ENCODE measurements around the gene TMPRSS15.

DNA sequence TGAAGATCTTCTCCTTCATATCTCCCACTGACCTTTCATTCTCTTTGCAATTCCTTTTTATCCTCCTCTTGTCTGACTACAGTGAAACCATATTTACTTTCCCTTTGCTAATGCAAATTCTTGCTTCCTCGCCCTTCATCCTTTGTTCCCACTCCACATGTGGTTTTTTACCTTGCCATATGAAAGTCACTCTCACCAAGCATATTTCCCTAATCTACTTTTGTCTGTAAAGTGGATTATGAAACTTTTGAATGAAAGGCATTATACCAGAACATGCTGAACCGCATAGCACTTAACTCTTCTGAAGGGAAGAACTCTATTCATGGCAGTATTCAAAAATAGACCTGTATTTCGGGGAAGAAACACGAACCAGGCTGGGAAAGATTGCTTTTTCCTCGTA, 8.0 kb upstream of the TMPRSS15 start:
- TF ChIP-seq, protein P1, sequence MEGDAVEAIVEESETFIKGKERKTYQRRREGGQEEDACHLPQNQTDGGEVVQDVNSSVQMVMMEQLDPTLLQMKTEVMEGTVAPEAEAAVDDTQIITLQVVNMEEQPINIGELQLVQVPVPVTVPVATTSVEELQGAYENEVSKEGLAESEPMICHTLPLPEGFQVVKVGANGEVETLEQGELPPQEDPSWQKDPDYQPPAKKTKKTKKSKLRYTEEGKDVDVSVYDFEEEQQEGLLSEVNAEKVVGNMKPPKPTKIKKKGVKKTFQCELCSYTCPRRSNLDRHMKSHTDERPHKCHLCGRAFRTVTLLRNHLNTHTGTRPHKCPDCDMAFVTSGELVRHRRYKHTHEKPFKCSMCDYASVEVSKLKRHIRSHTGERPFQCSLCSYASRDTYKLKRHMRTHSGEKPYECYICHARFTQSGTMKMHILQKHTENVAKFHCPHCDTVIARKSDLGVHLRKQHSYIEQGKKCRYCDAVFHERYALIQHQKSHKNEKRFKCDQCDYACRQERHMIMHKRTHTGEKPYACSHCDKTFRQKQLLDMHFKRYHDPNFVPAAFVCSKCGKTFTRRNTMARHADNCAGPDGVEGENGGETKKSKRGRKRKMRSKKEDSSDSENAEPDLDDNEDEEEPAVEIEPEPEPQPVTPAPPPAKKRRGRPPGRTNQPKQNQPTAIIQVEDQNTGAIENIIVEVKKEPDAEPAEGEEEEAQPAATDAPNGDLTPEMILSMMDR (optimal IDR thresholded peaks at IDR 0.05 in 1 of 3, IDR thresholded peaks at IDR 0.05 in 1 of 3, conservative IDR thresholded peaks at IDR 0.05 in 1 of 3; ENCODE audit: extremely low read depth in 1 of 3, insufficient read depth in 2 of 3, low read length in 3 of 3): no peak
- TF ChIP-seq EZH2 (IDR thresholded peaks at IDR 0.05; ENCODE audit: low read length): no peak

Data from keratinocyte (primary cell).